Stimulated activated naive CD4-positive, alpha-beta T cell treated with Interleukin-2 at 50 U/mL for 16 hours (primary cell): ENCODE data around the gene ZNF385D.

Source experiments
- DNase-seq: peaks from one replicate; lab custom pipeline; 2025; lab: John Stamatoyannopoulos, UW

ZNF385D gene

DNA sequence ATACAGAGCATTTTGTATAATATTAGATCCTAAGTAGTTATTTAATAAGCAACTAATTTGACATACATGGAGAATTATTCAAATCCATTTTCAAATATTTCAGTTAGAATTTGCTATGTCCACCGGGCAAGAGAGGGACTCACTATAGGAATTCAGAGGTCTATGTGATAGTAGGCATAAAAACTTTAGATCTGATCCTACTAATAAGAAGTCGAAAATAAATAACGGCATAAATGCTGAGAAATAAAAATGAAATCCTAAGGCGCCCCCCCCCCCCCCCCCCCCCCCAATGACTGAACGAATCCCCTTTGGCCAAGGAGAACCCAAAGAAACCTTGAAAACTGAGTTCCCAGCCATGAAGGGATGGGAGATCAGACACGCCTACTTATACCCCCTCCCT, 80.6 kb downstream of the ZNF385D start:
- no peak for DNase-seq

DNA sequence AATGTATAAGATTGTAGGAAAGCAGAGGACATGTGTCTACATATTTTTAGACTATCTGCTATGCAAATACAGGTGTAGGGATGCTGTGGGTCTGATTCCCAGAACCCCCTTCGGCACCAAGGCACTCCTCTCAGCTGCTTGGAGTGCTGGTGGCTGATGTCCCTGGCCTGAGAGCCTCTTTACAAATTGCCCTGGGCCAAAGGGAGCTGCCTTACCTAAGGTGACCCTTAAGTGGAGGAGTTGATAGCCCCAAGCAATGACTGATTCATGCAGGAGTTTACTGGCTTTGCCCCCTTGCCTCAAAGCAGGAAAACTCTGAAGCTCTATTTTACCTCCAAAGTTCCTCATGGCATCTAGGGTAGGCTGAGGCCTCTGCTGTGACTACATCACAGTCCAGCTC, 83.0 kb downstream of the ZNF385D start:
- DNase-seq: no peak

DNA sequence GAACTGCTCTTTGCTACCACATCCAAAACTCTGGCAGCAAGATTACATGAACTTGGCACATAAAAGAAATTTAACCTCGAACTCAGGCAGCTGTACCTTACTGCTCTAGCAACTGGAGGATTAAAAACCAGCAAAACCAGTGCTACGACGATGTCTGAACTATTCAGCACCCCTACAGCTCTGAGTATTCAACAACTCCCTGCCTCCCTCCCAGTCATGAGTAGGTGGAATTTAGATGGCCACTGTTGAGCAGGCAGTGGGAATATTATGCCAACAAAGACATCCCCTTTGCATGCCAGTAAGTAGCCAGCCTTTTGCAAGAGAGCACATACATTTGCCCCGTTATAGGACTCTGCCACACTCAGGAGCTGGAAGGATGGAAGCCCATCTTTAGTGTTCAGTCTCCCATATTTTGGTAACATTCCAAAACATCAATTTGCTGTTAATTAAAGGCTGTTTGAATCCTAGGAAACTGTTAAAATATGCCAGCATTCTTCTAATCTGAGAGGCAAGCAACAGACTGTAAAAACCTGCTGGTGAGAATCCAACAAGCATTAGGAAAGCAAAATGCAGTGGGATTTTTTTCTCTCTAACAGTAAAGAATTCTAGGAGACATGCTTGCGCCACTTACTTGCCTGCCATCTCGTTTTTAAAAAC, 85.4 kb downstream of the ZNF385D start:
- DNase-seq: no peak

DNA sequence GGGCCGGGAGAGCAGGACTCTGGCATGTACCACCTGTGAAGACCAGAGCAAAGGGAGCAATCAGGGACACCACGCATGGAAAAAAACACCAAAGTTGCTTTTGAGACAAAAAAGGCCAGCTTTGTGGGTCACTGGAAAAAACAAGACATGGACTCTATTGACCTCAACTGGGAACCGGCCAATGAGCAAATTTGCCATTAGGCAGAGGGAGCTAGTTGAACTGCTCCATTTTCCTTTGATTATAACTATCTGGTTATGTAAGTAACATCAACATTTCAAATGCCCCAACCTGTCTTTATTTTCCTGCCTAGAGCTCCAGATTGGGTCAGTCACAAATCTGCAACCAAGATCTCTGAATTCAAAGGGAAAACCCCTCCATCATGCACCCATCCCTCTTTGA, 86.0 kb downstream of the ZNF385D start:
- DNase-seq: no peak

DNA sequence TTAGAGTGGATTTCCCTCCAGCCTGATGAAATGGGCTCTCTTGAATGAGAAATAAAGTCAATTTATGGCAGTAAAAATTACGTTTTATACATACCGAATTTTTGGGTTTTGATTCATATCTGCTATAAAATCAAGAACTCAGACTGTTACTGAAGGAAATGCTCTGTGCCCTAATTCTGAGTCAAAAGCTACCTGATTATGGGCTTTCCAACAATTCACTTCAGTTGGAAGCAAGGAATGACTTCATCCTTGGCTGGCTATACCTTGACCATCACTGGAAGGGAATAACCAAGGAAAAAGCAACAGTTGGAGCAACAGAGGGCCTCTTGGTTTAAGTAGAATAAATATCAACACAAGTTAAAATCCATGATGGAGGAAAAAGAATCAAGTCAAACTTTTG, 88.6 kb downstream of the ZNF385D start:
- DNase-seq: no peak

DNA sequence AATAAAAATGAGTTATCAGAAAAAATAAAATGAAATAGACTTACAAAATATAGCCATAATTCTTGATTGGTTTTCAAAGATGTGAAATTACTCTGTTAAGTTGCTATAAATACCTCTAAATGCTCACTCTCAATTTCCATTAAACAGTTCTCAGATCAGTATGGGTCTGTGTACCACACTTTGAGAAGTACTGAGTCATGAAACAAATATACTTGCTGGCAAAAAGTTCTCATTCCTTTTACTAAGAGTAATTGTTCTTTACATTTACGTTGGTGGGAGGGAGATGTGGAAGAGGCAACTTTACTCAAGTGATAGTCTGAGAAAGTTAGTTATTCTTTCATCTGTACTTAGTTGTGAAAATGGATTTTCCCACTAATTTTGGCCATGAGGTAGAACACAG, 96.3 kb downstream of the ZNF385D start:
- DNase-seq: no peak

DNA sequence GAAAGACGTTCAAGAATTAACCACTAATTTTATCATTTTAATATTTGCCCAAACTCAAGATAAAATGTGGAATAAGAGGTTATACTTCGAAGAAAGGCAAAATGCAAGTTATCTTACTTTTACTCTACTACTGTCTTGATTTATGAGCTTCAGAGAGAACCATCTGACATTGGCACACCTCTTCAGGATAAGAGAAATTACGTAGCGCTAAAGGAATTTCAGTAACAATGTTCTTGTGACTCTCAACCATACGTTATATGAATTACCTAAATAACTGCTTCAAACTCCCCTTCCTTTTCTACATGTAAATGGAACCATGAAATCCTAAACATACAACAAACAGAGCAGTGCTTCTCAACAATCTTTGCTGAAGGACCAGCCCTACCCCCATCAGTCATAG, 96.8 kb downstream of the ZNF385D start:
- no peak for DNase-seq

DNA sequence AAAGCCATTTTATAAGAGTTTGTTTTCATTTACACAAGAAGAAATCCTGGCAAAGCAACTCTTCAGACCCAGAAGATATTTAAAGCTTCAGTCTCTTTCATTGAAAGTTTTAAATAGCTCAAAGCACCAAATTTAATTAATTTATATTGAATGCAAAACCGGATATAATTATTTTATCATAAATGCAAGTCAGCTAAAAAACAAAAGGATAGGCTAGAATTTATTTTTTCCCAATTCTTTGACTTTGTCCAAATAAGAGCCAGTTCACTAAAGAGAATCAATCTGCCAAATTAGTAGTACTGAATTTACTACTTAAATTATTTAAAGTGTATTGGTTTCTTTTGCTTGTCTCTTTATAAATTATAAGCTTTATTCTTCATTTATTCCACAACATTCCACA, 101.5 kb downstream of the ZNF385D start:
- DNase-seq: no peak

DNA sequence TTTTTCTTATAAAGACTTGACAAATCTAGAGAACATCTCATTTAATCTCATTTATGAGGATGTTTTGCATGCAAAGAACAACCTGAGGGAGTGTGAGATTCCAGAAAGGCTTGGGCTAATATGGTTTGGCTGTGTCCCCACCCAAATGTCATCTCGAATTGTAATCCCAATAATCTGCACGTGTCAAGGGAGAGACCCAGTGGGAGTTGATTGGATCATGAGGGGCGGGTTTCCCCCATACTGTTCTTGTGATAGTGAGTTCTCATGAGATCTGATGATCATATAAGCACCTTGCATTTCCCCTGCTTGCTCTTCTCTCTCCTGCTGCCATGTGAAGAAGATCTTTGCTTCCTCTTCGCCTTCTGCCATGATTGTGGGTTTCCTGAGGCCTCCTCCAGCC, 103.0 kb downstream of the ZNF385D start:
- no peak for DNase-seq

DNA sequence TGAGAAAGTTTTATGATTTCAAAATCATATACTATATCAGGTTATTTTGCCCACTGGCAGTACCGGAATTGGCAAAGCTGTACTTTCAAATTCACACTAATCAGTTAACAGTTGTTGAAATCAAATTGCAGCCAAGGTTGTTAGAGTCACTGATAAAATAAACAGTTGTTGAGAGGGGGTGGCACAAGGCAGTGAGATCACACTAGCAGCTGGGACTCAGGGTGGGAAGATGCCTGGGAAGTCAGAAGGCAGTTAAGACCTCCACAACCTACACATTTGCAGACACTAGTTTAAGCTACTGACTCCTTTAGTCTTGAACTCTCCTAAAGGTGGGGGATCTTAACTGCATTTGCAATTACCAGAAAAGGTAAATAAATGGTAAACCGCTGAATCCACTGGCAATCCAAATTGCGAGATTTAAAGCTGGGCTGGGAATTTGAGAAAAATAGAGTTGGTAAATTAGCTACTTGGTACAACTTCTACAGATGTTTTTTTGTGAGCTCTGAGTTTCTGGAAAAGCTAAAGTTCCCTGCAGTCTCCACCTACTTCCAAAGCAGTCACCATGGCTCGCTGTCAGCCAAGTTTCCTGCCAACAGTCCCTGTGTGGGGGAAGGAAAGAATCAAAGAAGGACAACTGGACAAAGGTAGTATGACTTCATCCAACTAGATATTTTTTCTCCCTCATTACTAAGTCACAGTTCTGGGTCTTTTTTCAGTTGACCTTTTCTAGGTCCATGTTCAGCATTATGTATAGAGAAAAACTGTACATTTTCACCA, 105.7 kb downstream of the ZNF385D start:
- no peak for DNase-seq

DNA sequence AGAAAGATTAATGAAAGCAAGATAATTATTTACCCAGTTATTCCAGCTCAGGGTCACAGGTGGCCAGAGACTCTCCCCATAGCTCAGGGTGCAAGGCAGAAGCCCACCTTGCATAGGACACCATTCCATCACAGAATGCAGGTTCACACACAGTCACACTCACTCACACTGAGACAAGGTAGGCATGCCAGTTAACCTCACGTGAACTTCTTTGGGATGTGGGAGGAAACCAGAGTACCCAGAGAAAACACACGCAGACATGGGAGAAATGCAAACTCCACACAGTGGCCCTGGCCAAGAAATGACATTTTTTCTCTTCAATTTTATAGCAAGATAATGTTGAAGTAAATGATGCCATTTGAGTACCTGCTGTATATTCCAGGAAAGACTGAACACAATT, 106.7 kb downstream of the ZNF385D start:
- no peak for DNase-seq

DNA sequence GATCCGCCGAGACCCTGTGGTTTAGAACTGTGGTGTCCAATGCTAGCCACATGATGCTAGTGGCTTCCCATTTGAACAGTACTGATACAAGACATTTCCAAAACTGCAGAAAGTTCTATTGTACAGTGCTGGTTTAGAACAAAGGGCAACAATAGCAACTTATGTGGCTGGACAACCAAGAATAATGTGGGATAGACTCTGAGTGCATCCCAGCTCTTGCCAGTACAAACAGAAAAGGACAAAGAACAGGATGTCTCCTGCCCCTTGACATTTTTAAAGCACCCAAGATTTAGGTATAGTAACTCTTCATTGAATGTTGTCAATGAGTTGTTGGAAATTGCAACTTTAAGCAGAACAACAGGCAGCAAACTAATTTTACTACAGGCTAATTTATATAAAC, 107.3 kb downstream of the ZNF385D start:
- DNase-seq: no peak

DNA sequence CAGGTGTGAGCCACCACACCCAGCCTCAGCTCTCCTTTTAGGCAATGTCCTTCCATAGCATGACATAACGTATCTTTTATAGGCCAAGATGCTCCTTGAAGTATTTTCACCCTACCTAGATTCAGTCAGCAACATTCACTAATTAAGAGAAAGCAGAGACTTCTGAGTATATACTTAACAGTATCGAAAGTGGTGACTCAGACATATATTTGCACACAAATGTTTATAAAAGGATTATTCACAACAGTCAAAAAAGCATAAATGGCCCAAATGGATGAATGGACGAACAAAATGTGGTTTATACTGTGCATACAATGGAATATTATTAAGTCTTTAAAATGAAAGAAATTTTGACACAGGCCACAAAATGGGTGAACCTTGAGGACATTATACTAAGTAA, 108.6 kb downstream of the ZNF385D start:
- DNase-seq: no peak

DNA sequence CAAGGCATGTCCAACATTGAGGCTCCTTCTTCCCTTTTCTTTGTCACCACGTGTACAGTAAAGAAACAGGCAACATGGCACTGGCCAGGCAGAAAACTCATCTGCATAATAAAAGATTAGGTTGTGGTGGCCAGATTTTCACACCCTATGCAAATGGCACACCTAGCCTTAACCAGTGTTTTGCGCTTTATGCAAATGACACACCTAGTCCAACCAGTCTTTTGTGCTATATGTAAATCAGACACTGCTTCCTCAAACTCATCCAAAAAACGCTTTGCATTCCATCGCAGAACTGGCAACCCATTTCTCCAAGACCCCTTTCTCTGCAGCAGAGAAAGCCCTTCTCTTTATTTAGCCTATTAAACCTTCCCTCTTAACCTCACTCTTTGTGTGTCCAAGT, 109.1 kb downstream of the ZNF385D start:
- DNase-seq: no peak

DNA sequence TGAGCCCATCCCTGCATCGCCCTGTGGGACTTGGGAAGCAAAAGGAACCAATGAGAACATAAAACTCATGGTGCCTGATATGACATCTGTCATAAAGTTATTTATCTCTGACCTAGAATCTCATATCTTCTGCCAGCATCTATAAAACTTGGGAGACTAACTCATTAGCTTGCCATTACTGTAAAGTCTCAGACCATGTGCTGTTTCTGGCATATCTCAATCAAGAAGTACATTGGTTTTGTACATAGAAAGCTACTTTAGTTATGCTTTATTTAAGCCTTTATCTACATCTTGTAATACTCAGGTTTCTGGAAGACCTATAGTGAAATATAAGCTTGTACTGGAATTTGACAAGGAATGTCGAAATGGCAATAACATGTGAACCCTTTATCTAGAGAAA, 112.5 kb downstream of the ZNF385D start:
- DNase-seq: no peak

DNA sequence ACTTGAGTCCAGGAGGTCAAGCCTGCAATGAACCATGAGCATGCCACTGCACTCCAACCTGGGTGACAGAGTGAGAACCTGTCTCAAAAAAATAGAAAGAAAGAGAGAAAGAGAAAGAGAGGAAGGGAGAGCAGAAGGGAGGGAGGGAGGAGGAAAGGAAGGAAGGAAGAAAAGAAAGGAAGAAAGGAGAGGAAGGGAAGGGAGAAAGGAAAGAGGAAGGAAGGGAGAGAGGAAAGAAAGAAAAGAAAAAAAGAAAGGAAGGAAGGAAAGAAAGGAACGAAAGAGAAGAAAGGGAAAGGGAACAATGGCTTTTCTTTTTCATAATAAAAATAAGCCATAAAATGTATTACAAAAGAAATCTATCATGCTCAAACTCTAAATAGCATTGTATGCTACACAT, 116.9 kb downstream of the ZNF385D start:
- no peak for DNase-seq

DNA sequence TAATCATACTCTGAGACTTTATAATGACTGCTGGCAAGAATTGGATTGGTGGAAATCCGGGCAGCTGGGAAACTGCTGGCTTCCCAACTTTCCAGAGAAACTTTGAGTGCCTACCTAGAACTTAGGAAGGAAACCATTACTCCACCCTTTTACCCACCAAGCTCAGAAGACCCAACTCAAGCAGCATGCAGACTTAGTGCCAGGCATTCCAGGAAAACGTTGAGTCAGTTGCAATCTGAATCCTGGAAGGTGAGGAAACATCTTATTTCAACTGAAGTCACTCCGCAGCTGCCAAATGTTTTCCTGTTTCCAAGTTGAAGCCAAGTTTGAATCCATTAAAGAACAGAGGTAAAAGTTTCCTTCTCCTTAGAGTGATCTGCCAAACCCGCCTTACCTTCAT, 126.5 kb downstream of the ZNF385D start:
- DNase-seq: no peak

DNA sequence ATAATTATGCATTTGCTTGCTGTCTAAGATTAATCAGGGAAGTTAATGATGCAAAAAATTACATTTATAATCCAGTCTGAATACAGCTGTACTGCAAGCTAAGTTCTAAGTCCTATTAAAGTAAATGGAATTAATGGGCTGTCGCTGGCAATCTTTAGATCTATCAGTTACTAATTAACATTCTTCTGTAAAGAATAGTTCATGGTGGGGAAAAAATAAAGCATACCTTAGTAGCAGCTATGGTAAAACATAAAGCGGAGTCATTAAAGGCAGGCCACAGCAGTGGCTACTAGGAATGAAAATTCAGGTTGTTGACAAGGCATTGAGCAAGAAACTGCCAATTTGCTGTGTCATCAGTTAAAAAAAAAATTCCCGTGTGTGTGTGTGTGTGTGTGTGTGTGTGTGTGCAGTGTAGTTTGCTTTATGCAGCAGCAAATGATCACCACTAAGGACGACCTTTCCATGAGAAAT, 129.8 kb downstream of the ZNF385D start:
- DNase-seq: no peak

DNA sequence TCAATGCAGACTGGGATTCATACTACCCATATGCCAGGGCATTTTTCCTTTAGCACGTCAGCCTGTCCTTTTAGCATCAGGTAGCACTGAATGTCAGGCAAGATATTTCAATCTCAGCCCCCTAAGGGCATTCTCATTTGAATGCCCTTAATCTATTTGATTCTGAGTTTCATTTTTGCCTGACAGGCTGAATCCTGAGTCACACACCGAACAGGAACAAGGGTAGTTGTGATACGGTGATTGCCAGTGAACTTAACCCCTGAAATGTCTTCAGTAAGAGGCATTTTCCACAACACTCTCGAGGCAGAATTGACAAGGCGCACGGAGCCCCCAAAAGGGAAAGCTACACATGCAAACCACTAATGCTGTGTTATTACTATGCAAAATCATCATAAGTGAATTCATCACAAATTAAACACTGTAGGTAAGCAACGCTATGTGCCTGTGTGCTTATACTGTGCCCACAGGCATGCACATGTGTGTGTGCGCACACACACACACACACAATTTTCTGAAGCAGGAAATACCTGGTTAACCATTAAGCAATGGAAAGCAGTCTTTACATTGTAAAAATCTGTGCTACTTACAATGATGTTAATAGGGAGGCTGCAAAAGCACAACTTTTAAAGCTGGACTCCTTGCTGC, 130.4 kb downstream of the ZNF385D start:
- no peak for DNase-seq

DNA sequence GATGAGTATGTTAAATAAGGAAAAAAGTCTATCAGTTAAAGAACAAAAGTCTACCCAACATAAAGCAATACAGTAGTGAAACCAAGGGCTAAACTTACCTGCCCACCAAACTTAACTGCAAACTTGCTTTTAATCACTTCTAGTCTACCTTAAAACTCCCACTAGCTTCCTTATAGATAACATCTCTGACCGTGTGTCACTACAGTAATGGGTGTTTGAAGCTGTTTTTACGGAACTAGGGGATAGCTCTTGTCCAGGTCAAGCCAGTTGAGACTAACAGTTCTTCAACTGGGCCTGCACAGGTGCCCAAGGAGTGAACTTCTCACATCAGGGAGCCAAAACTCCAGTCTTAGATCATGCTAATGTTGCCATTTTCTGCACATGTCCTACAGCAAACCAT, 132.3 kb downstream of the ZNF385D start:
- no peak for DNase-seq

DNA sequence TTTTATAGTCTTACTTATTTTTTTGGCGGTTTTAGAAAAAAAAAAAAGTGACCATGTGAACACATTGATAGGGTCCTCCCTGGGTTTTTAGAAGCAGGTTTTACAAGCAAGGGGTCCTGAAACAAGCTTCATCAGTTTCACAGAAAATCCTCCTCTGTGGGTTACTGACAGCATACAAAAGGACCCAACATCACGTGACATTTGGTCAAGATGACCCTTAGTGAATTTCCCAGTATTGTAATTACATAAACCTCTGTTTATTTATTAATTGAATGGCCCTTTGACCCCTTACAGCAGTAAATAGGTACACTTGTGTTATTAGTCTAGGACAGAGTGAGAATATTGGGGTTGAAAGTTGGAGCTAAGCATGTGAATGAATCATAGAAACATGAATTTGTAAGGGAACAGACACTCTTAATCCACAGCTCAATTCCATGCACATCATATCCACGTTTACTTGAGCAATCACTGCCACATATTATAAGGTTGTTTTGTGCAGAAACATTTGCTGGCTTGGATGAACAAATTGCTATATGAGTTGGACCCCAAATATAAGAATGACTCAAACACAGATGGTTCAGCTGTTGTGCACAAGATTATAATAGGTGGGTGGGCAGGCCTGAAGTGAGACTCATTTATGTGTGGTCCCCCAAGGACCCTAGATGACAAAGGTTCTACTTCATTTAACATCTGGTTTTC, 137.5 kb downstream of the ZNF385D start:
- no peak for DNase-seq

DNA sequence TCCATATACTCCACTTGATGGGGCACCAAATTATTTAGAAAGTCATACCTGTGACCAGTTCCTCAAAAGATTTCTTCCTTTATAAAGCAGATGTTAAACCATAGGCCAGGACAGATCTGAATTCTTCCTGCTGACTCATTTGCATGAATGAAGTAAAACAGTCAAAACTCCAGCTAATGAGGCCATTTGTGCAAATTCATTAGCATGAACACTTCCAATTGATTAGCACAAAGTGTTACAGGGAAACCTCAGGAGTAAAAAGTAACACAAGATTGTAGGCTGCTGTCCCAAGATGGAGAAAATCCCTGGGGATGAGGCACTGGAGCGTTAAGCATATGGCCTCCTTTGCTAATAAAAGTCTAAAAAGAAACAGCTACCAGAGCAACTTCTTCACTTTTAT, 149.8 kb downstream of the ZNF385D start:
- DNase-seq: no peak

DNA sequence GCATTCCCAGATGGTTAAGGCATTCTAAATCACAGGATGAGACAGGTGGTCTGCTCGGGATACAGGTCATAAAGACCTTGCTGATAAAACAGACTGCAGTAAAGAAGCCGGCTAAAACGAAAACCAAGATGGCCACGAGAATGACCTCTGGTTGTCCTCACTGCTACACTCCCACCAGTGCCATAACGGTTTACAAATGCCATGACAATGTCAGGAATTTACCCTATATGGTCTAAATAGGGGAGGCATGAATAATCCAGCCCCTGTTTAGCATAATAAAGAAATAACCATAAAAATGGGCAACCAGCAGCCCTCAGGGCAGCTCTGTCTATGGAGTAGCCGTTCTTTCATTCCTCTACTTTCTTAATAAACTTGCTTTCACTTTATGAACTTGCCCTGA, 151.1 kb downstream of the ZNF385D start:
- no peak for DNase-seq
